Left colon (tissue), 2 donors: ENCODE data around the gene HELZ2. TPM values are rescaled to one million over a fixed set of nuclear protein-coding genes. Genes with fewer than 3 reads are reported as not detected.

ENCODE experiments used
- ATAC-seq: fragments of 200-7000 bp; cut with Tn5 transposase; one replicate; pipeline ENCODE4 v1.9.1; 2020; ENCODE audit warnings: mild to moderate bottlenecking, moderate library complexity
- DNase-seq, 2 donors: peaks; one replicate each; pipeline ENCODE4 v3.0.0-alpha.2; 2020
- intact Hi-C, 2 donors: fragments of 100-400 bp; cut with DNase I in 1 of 2; cut with micrococcal nuclease in 1 of 2; formaldehyde crosslinking; loops; one replicate each; pipeline versions ENCODE4 v1.11.2 to v1.14.0; 2022; cut with DNase I, micrococcal nuclease
- total RNA-seq, 2 donors: library from RNA; stranded (reverse); fragmentation: NEBNext Ultra II Directional; extraction: Animal tissue kit (Norgen Biotek cat#: 25700); gene quantifications; one replicate each; pipeline ENCODE4 v1.2.1, GENCODE V29; 2021
- donor health status: DM: no; HTN: no; CAD: no.
- donor health status: DM: yes; HTN: yes; CAD: no.

HELZ2 gene
- total RNA-seq, 2 donors from 2014 or later, result 39.2 to 43.0 TPM

GRCh38 chr20:63568986-63569949 is 4.8 kb downstream of the HELZ2 start:
- ATAC-seq (no peak), DNase-seq (no peak)
- intact Hi-C loops, result no loop called here

GRCh38 chr20:63568170-63568981 is 5.7 kb downstream of the HELZ2 start:
- DNase-seq, result no peak
- intact Hi-C loops, result no loop called here
- ATAC-seq, result peak; percentile 6

GRCh38 chr20:63567386-63568169 is 6.5 kb downstream of the HELZ2 start:
- ATAC-seq (peak; percentile 22), DNase-seq (peak; percentile 67 to 70)
- intact Hi-C loops, result no loop called here

GRCh38 chr20:63567136-63567385 is 7.0 kb downstream of the HELZ2 start:
- ATAC-seq (no peak), DNase-seq (no peak)
- intact Hi-C loops, result no loop called here

GRCh38 chr20:63566395-63567135 is 7.5 kb downstream of the HELZ2 start:
- intact Hi-C loops, result no loop called here
- DNase-seq (peak in 1 of 2 donors; percentile 5), ATAC-seq (no peak)

GRCh38 chr20:63565699-63566335 is 8.2 kb downstream of the HELZ2 start:
- DNase-seq (peak in 1 of 2 donors; percentile 5), ATAC-seq (no peak)
- intact Hi-C loops, result no loop called here

- intact Hi-C loops, result no loop called here
- ATAC-seq (no peak), DNase-seq (peak in 1 of 2 donors; percentile 6)
Observed at GRCh38 chr20:63565021-63565698, 8.9 kb downstream of the HELZ2 start.

- intact Hi-C loops, result no loop called here
- DNase-seq (peak in 1 of 2 donors; percentile 4), ATAC-seq (no peak)
Observed at GRCh38 chr20:63564036-63564810, 9.8 kb downstream of the HELZ2 start.

- intact Hi-C loops, result no loop called here
- ATAC-seq, result no peak
- DNase-seq, result peak in 1 of 2 donors; percentile 8
Observed at GRCh38 chr20:63563225-63563935, 10.7 kb downstream of the HELZ2 start.

GRCh38 chr20:63562461-63563224 is 11.4 kb downstream of the HELZ2 start:
- ATAC-seq (no peak), DNase-seq (peak in 1 of 2 donors; percentile 4)
- intact Hi-C loops, result no loop called here

- ATAC-seq (no peak), DNase-seq (peak in 1 of 2 donors; percentile 5)
- intact Hi-C loops, result no loop called here
Observed at GRCh38 chr20:63561624-63562396, 12.2 kb downstream of the HELZ2 start.

- no peak for DNase-seq
- ATAC-seq, result no peak
- intact Hi-C loops, result no loop called here
Observed at GRCh38 chr20:63560856-63561609, 13.0 kb downstream of the HELZ2 start.

GRCh38 chr20:63560333-63560805 is 13.7 kb downstream of the HELZ2 start:
- intact Hi-C loops, result no loop called here
- ATAC-seq, result no peak
- DNase-seq, result peak in 1 of 2 donors; percentile 4
